IPS DF 4.7 (cell line): ENCODE results near the gene ABCA5.

ENCODE experiments used
- DNase-seq: peaks from one replicate; pipeline ENCODE4 v3.0.0-alpha.2; 2013; ENCODE audit warnings: low spot score; ENCODE audit errors: extremely low read depth

The ABCA5 gene

DNA sequence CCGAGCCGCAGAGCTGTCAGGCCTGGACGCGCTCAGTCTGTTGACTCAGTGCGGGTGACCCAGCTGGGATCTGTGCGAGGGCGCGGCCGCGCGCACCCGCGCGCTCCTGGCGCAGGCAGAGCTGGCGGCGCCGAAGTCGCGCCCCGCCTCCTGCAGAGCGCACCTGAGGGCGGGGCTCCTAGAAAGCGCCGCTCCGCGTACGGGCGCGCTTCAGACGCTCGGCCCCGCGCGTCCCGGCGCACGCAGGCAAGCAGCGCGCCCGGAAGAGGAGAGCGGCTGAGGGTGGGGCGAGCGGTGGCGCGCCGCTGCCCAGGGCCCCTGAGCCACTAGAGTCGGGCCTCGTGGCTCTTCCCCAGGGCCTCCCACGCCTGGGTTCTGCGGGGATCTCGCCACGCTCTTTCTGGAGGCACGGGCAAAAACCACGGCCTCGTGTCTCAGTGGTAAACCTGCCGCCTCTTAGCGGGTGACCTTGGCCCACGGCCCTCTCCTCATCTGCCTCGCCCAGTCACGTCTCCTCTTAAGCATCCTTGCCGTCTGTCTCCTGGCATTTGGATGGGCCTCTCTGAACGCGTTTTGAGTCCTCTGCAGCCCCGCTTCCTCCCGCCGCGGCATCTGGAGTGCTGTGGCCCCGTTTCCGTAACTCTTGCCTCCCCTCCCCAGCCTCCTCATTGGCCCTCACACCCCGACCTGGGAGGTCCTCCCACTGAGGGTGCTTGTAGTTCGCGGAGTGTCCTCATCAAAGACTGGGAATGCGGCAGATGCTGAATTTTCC is at the start of gene ABCA5:
ABCA5 (minus strand) TSS at position 74 of the 772 bp plus-strand sequence. CDS start 12,718 bp downstream, outside the sequence.
- peak; percentile 64 for DNase-seq

DNA sequence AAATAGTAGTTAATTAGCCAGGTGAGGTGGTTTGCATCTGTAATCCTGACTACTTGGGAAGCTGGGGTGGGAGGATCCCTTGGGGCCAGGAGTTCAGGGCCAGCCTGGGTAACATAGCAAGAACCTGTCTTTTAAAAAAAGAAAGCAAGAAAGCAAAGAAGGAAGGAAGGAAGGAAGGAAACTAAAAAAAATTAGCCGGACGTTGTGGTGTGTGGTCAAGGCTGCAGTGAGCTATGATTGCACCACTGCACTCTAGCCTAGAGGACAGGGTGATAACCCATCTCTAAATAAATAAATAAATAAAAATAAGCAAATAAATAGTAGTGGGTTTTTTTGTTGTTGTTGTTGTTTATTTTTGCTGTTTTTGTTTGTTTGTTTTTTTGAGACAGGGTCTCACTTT is 48.3 kb upstream of the ABCA5 start:
- DNase-seq, result no peak

GRCh38 chr17:69373069-69373468 is 46.1 kb upstream of the ABCA5 start:
- DNase-seq, result no peak

DNA sequence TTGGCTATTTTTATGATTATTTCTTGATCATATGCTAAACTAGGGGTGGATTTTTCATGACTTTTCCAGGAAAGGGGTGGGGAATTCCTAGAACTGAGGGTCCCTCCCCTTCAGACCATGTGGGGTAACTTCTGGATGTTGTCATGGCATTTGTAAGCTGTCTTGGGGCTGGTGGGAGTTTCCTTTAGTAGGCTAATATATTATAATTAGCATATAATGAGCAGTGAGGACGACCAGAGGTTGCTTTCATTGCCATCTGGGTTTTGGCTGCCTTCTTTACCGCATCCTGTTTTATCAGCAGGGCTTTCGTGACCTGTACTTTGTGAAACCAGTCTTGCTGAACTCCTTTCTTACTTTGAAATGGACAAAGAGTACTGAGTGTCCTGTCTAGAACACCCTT is 40.4 kb upstream of the ABCA5 start:
- DNase-seq, result no peak

- no peak for DNase-seq
Measured at GRCh38 chr17:69363488-69364210, 36.7 kb upstream of the ABCA5 start.

GRCh38 chr17:69361156-69361555 is 34.2 kb upstream of the ABCA5 start:
- no peak for DNase-seq

DNA sequence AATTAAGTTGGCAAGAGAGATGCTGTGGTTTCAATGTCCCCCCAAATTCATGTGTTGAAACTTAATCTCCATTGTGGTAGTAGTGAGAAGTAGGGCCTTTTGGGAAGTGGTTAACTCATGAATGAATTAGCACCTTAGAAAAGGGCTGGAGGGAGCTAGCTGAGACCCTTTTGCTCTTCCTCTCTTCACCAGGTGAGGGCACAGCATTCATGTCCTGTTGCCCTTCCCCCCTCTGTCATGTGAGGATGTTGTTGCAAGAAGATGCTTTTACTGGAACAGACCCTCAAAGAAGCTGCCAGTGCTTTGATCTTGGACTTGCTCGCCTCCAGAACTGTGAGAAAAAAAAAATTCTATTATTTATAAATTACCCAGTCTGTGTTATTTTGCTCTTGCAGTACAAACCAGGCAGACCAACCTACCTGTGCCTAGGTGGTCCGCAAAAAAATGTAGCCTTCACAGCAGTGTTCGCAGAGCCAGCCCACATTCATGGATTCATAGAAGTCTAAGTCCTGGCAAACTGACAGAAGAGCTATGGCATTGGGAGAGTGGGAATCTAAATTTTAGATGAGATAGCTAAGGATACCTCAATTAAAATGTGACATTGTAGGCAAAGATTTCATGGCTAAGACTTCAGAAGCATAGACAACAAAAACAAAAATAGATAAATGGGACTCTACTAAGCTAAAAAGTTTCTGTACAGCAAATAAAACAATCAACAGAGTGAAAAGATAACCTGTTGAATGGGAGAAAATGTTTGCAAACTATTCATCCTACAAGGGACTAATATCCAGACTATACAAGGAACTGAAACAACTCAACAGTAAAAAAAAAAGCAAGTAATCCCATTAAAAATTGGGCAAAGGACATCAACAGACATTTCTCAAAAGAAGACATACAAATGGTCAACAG is 32.0 kb upstream of the ABCA5 start:
- peak; percentile 25 for DNase-seq

DNA sequence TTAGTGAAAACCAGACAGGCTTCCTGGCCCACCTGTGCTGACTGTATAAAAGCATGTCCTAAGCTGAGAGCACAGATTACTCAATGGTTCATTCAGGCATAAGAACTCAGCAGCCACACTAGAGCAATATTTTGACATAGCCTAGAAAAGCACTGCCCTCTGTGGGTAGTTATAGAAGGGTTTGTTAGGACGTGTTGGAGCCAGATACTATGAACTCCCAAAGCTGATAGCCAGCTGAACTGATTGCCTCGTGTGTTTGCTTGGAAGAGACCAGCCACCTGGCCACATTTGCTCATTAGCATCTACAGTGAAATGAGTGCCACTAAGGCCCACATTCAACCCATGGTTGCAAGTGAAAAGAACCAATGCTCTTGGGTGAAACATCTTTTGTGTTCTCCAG is 30.8 kb upstream of the ABCA5 start:
- no peak for DNase-seq

GRCh38 chr17:69356625-69357024 is 29.7 kb upstream of the ABCA5 start:
- DNase-seq, result no peak

DNA sequence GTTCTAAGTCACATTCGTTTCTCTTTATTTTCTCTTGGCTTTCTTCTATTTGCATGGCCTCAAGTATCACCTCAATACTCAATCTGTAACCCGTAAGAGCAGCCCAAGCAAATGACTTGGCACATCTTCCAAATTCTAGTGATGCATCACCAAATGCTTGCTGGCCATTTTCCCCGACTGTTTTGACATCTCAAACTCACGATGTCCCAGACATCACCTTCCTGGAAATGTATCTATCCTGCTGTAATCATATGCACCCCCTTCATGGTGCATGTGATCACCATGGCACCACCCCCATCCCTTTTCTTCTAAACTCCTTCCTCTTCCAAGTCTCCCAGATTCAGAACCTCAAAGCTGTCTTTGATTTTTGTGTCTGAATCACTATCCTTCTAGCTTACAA is 24.0 kb upstream of the ABCA5 start:
- DNase-seq, result no peak

GRCh38 chr17:69348429-69348828 is 21.5 kb upstream of the ABCA5 start:
- no peak for DNase-seq

- DNase-seq, result no peak
Measured at GRCh38 chr17:69346766-69347165, 19.8 kb upstream of the ABCA5 start.

DNA sequence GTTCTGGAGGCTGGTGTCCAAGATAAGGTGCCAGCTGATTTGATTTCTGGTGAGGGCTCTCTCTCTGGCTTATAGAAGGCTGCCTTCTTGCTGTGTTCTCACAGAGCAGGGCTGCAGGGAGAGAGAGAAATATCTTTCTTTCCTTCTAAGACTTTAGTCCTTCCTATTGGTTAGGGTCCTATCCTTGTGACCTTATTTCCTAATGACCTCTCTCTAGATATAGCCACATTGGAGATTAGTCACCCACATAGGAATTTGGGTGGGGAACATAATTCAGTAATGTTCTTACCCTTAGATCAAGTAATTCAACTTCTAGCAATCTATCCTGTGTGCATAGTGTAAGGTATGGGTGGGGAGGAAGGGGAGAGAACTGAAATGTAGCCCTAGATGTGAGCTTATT is 18.0 kb upstream of the ABCA5 start:
- no peak for DNase-seq

DNA sequence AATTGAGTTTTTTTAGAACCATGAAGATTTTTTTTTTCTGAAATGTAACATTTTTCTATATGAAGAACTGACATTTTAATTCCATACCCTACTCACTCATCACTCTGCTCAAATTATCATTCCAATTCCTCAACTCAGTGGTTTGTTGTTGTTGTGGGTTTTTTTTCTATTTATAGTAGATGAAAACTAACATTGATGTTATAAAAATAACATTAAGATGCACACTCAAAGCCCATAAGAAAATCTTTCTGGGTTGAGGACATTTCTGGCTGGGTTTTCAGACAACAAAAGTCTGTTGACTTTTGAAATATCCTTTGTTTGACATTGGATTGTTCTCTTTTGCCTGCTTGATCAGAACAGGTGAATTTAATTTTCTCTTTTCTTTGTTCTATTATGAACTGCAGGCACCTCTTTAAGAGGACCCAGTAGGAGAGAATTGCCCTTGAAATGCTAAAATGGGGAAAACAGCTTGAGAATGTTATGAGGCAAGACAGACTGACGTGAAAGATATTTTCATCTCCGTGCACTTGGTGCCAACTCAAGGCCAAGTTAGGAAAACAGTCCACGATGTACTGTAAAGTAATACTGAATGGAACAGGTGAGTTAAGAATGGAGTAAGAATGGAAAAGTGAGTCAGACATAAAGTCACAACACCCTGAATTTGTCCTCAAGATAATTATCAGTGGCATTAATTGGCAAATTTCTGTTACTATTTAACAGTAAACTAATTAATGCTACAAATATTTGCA is 16.1 kb upstream of the ABCA5 start:
- DNase-seq, result no peak

GRCh38 chr17:69339937-69340336 is 13.0 kb upstream of the ABCA5 start:
- no peak for DNase-seq

GRCh38 chr17:69336996-69337395 is 10.1 kb upstream of the ABCA5 start:
- DNase-seq, result no peak

DNA sequence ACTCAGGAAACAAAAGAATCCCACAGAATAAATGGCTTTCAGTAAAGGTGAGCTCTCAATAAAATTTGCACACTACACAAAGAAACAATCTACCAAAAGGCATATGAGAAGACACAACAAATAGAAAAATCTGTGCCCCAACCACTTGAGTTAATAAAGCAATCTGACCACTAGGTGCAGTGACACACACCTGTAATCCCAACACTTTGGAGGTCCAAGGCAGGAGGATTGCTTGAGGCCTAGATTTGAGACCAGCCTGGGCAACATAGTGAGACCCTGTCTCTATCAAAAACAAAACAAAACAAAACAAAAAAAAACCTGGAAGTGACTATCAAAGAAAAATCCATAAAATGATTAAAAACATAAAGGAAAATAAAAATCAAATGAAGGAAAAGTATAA is 9.6 kb upstream of the ABCA5 start:
- no peak for DNase-seq

GRCh38 chr17:69335058-69335457 is 8.1 kb upstream of the ABCA5 start:
- no peak for DNase-seq

GRCh38 chr17:69333561-69333960 is 6.6 kb upstream of the ABCA5 start:
- no peak for DNase-seq

- DNase-seq, result no peak
Measured at GRCh38 chr17:69331756-69332155, 4.8 kb upstream of the ABCA5 start.

DNA sequence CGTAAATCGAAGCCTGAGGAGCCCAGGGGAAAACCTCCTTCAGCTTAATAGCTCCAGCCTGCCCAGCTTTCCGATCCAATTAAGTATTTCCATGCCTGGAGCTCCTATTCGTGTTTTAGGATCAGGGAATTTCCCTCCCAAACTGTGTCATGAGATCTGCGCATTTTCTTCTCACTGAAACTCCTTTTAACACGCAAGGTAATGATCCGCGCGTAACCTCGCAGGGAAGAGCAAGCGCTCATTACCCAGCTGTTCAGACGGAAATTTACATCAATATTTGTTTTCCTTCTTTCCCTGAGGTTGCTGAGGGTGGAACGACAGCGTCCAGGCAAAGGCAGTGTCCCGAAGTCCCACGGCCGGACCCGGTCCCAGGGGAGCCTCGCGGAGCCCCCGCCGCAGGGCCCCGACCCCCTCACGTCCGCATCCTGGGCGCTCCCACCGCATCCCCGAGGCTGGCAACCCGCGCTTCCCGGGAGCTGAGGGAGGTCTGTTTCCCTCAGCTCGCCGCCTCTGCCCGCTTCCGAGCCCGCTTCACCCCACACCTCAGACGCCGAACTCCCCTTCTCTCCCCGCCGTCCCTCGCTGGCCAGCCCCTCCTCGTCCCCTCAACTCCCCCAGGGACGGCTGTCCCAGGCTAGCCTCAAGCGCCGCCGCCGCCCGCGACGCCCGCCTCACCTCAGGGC is 415 bp downstream of the ABCA5 start:
- DNase-seq, result no peak
